Measurements from ENCODE around the gene YKT6.

YKT6 gene

GRCh38 chr7:44218418-44219201 is 17.8 kb downstream of the YKT6 start:
- ATAC-seq (no peak), DNase-seq (no peak)

GRCh38 chr7:44219371-44220045 is 18.7 kb downstream of the YKT6 start:
- DNase-seq, result no peak
- ATAC-seq, result no peak

GRCh38 chr7:44220046-44220357 is 19.2 kb downstream of the YKT6 start:
- ATAC-seq (no peak), DNase-seq (no peak)

- DNase-seq, result no peak
- ATAC-seq, result no peak
Observed at GRCh38 chr7:44220358-44221112, 19.8 kb downstream of the YKT6 start.

- no peak for ATAC-seq
- DNase-seq, result no peak
Observed at GRCh38 chr7:44221231-44221791, 20.5 kb downstream of the YKT6 start.

GRCh38 chr7:44222074-44222473 is 21.3 kb downstream of the YKT6 start:
- no peak for ATAC-seq
- no peak for DNase-seq

- DNase-seq, result no peak
- ATAC-seq, result no peak
Observed at GRCh38 chr7:44222776-44223261, 22.0 kb downstream of the YKT6 start.

- ATAC-seq, result no peak
- no peak for DNase-seq
Observed at GRCh38 chr7:44223362-44224079, 22.7 kb downstream of the YKT6 start.

- ATAC-seq (no peak), DNase-seq (no peak)
Observed at GRCh38 chr7:44224080-44224973, 23.5 kb downstream of the YKT6 start.

- DNase-seq (no peak), ATAC-seq (no peak)
Observed at GRCh38 chr7:44224974-44225565, 24.3 kb downstream of the YKT6 start.

GRCh38 chr7:44225566-44226395 is 25.0 kb downstream of the YKT6 start:
- ATAC-seq (no peak), DNase-seq (no peak)

- ATAC-seq, result no peak
Observed at GRCh38 chr7:44226396-44226753, 25.6 kb downstream of the YKT6 start.

GRCh38 chr7:44227911-44228310 is 27.1 kb downstream of the YKT6 start:
- no peak for ATAC-seq
- no peak for DNase-seq

More at GRCh38 chr7:44226396-44226753, 25.6 kb downstream of the YKT6 start:
- DNase-seq, result no peak

GRCh38 chr7:44228571-44229350 is 28.0 kb downstream of the YKT6 start:
- ATAC-seq (no peak), DNase-seq (no peak)

GRCh38 chr7:44229546-44230105 is 28.8 kb downstream of the YKT6 start:
- DNase-seq, result no peak
- ATAC-seq, result no peak

- DNase-seq, result no peak
Observed at GRCh38 chr7:44230286-44230685, 29.5 kb downstream of the YKT6 start.

GRCh38 chr7:44231088-44231487 is 30.3 kb downstream of the YKT6 start:
- no peak for DNase-seq
- no peak for ATAC-seq

More at GRCh38 chr7:44230286-44230685, 29.5 kb downstream of the YKT6 start:
- no peak for ATAC-seq

- DNase-seq (no peak), ATAC-seq (no peak)
Observed at GRCh38 chr7:44232396-44232795, 31.6 kb downstream of the YKT6 start.
